GM10847 (cell line): Measurements from ENCODE around the gene HOXD8.

Source experiments
- POLR2A ChIP-seq: IDR thresholded peaks from 2 replicates; pipeline ENCODE4 v1.6.1; 2011; ENCODE audit not compliant: insufficient read length; ENCODE audit errors: extremely low read depth

The HOXD8 gene

DNA sequence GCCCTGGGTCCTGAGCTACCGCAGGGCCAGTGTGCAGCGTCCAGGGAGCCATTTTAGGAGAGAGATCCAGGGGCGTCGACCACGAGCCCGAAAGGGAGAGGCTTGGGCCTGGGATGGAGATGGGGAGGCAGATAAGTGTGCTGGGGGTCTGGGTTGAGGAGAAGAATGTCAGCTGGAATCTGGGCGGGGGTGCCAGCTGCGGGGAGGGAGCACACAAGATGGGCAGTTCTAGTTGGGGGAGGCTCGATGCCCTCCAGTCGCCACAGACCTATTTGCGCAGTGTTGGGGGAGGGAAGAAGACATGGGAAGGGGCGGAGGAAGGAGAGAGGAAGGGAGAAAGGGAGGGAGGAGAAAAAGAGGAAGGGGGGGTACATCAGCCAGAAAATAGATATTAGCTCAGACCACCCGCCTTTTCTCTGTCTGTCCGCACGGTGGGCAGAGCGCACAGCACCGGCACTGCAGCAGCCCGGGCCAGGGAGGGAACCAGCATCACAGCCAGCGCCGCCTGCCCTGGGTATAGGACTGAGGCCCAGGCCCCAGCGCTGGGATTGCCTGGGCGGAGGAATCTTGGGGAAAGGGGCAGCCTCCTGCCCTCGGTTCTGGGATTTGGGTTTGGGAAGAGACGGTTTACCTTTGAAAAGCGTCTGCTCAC, 24.3 kb upstream of the HOXD8 start:
- TF ChIP-seq POLR2A, result no peak

DNA sequence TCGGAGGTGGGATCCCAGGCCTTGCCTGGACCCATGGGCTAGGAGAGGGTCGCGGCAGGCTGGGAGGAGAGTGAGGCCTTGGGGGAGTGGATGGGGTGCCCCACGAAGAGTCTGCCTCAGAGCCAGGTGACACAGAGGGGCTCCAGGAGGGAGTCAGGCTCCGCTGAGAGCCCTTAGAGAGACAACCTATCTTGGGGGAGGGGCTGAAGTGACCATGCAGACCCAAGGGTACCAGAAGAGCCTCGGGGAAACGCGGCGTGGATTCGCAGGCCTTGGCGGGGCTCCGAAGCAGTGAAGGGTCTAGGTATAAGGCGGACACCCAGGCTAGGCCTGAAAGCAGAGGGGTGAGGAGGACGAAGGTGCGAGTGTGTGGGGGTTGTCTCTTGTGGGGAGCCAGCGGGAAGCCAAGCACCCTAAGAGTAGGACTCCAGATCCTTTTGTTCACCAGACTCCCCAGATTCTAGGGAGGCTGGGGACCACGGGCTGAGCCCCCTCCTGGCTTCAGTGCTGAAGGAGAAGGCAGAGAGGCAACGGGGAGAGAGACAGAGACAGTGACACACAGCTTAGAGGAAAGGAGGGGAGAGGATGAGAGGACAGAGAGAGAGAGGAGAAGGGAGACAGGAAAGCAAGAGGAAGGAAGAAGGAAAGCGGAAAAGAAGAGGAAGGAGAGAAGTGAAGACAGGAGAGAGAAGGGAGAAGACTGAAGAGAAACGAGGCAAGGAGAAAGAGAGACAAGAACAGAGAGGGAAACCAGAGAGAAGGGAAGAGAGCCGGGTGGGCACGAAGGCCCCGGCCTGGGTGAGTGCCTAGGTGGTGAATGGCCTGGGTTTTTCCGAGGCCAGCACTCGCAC, 23.6 kb upstream of the HOXD8 start:
- TF ChIP-seq POLR2A, result no peak

DNA sequence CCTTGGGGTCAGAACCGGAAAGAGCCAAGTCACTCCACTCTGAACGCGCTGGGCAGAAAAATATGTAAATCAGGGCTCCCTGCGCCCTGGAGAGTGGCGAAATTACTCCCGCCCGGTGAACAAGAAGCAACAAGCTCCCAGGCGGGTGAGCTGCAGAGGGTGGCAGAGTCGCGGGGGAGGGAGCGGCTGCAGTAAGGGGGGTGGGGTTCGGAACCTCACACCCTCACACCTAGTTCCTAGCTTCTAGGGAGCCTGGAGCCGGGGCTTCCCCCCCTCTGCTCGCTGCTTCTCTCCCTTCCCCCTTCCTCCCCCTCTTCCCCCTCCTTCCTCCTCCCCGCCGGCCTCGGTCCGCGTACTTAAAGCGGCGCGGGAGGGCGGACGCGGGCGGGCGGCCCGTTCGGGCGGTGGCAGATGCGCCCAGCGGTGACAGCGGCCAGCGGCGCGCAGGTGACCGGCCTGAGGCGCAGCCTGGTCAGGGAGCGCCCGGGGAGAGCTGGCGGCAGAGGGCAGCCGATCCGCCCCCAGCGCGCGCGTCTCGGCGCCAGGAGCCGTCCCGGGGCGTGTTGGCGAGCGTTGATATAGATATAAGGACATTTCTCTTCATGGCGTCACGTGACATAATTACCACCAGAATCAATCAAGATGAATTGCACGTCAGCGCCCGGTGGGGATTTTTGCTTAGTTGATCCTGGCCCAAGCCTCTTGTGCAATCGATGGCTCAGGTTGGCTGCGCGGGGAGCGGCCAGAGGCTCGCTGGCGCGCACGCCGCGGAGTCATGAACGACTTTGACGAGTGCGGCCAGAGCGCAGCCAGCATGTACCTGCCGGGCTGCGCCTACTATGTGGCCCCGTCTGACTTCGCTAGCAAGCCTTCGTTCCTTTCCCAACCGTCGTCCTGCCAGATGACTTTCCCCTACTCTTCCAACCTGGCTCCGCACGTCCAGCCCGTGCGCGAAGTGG, 22.6 kb upstream of the HOXD8 start, which contains the start of gene HOXD11:
Gene HOXD11 (plus strand): TSS at position 700 of the 959 bp plus-strand sequence. CDS start 76 bp downstream, at position 776.
- no peak for TF ChIP-seq POLR2A

GRCh38 chr2:176107731-176108181, 21.7 kb upstream of the HOXD8 start:
- TF ChIP-seq POLR2A, result no peak

DNA sequence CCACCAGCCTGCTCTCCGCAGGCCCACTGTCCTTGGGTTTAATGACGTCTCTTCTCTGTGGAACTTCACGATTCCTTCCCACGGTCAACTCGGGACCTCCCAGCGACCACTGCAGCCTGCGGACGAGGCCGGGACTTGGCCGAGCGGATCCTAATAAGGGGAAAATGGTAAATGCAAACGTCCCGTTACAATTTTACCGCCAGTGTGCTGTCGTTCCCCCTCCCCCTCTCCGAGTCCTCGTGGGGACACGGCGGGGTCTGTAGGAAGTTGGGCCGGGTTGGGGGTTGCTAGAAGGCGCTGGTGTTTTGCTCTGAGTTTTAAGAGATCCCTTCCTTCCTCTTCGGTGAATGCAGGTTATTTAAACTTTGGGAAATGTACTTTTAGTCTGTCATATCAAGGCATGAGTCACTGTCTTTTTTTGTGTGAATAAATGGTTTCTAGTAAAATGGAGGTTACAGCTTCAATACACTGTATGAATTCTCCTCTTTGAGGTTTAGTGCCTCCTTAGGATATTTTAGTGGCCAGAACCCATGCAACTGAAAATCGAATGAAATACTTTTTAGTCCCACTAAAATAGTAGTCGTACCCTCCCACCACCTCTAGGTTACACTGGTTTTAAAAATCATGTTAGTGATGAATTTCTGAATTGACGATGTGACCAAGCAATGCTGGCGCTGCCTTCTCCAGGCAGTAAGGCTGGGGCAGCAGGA, 20.2 kb upstream of the HOXD8 start:
- no peak for TF ChIP-seq POLR2A

DNA sequence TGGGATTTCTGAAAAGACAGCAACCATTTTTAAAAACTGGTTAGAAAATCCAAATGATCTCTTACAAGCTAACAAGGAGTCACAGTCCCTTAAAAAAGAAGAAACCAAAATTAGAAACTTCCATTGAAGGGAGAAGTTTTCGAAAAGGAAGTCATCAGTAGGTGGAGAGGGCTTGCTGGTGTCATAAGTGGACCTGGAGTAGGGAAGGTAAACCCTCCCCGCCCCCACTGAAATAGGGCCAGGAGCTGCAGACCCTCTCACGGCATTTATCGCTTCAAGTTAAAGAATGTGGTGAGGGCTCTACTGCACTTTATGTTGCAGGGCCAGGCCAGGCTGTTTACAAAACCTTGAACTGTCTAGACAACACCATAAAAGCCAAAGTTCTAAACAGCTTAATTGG, 19.6 kb upstream of the HOXD8 start:
- no peak for TF ChIP-seq POLR2A

DNA sequence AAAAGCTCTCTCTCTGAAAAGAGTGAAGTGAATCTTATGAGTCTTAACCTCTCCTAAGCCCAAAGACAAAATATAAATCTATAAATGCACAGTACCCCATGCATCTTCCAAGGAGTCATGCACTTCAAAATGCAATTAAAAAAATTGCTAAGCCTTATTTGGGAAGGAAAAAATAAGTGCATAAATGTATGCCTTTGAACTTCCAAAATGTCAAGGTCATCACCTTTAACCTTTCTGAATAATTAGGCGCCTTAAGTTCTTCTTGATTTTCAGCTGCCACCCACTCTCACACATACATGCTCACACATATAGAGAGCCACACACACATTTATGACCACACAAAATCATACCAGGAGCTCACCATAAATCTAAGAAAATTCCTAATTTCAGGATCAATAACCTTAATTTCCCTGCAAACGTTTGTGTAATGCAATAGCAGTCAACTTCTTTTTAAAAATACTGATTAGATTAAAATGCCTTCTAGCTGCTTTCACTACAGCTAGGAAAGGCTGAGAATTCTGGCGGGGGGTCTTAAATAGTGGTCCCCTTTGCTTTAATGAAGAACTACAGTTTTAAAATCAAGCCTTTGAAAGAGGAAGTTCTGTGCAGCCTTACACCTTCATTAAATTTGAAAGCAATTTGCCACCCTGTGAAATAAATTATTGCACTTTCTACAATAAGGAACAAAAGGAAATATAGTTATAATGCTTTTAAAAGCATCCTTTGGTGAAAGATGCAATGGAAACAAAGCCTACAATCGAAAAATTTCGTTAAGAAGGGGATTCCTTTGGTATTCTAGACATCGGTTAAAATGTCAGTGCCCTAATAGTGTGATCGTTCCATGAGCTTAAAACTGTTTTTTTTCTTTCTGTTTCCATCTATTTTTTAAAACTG, 18.8 kb upstream of the HOXD8 start:
- TF ChIP-seq POLR2A, result no peak

GRCh38 chr2:176111309-176111663, 18.2 kb upstream of the HOXD8 start:
- no peak for TF ChIP-seq POLR2A

DNA sequence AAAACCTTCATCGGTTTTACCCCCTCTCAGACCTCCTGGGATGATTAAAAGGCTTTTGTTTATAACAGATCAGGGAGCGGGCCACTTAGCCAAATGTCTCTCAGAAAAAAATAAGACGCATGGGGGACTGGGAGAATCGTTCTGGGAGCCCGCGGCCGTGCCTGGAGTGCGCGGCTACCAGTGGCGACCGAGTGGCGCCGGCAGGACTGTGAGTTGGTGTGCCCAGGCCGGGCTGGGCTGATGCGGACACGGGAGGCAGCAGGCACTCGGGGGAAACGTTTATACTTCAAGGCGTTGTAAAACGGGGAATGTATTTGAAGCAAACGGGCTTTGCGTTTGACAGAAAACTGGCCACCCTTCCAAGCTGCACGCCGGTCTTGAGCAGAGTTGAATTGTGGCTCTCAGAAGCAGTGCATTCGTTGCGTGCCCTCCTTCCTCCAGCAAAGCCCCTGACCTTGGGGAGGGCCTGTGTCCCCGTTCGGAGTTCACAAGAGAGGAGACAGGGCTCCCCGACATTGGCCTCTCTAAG, 17.6 kb upstream of the HOXD8 start:
- no peak for TF ChIP-seq POLR2A

DNA sequence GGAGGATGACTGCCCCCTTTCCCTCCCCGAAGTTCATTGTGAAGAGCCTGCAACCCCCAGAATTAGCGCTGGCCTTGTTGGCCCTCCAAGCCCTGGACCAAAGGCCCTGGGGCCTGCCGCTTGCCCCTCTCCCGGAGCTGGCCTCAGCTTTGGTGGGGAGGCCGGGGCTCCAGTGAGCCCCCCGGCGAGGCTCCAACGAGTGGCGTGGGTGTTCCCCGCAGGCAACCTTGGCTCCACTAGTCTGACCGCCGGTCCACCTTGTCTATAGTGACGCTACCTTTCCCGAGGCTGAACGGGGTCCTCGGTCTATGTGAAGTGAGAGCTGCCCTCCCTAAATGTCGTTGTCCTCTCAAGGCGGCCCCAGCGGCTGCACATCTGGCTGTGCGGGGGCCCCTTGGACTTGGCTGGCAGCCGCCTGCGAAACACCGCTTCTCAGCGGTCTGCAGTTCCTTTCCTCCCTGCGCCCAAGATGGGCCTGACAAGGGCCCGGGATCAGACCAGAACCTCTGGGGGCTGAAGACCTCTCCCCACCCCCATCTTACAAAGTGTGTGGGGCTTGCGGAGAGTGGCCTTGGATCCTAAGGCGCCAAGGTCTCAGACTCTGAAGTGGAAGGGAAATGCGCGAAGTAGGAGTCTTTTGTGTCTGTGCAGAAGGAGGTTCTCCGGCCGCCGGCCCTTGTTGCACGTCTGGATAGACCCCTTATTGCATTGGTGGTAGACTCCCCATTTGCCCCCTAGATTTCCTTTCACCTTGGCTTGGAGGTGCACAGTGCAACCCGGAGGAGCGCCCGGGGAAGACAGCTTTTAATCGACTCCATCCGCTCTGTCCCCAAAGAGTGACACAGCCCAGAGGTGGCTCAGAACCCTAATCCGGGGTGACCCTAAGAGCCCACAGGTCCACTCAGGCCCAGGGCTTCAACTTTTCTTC, 16.9 kb upstream of the HOXD8 start:
- TF ChIP-seq POLR2A, result no peak

DNA sequence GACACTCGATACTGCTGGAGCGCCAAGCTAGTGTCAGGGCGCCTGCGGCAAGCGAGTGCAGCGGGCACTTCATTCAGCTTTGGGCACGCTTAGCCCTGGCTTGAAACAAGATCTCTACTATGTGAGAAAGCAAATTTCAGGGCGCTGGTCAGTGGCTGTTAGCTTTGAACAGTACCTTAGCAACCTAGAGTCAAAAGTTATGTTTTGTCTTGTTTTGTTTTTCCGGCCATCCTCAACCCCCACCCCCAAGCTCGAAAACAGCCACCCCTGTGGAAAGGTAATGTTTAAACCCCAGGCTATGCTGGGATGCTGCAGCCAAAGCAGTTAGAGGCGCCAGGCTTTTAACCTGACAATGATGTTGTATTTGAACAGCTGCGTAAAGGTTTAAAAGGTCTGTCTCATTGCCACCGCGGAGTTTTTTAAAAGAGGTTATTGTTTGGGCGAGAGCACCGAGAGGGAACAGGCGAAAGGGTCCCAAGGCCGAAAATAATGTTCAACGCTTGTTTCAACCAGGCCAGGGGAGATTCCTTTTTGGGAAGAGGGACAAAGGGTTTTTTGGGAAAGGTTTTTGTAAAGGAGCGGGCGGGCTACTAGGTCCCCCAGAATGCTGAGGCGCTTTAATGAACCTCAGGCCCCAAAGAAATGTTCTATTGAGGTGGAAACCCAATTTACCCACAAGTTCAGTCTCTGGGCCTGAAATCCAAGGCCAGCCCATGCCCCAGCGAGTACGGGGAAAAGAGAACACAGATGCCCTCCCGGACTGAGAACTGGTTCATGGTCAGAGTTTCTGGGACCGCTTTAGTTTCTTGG, 15.2 kb upstream of the HOXD8 start:
- no peak for TF ChIP-seq POLR2A
